Measurements from ENCODE around the gene IMP3.

IMP3 gene

GRCh38 chr15:75620058-75620820 is 19.8 kb downstream of the IMP3 start:
- WGBS, 2 experiments = 94 to 98% methylated on average over 4 of the region's 4 CpGs
- Histone ChIP-seq H3K36me3 (ENCODE audit: control insufficient read depth, insufficient read depth, low read length) (peaks cover 8% of the 10 kb centered on the region), H3K4me3 (ENCODE audit: insufficient read depth, low read depth, low read length) (no peak overlapping the region), H3K27me3 (ENCODE audit: control insufficient read depth, insufficient read depth, low read length, poor library complexity, severe bottlenecking) (no peaks in the 10 kb centered on the region), H3K27ac (ENCODE audit: insufficient read depth, low read depth, low read length, poor library complexity, severe bottlenecking) (no peak overlapping the region), H3K4me1 (ENCODE audit: control insufficient read depth, insufficient read depth, low read length) (no peaks in the 10 kb centered on the region), H3K9me3 (ENCODE audit: control insufficient read depth, low read length) (no peaks in the 10 kb centered on the region)

DNA sequence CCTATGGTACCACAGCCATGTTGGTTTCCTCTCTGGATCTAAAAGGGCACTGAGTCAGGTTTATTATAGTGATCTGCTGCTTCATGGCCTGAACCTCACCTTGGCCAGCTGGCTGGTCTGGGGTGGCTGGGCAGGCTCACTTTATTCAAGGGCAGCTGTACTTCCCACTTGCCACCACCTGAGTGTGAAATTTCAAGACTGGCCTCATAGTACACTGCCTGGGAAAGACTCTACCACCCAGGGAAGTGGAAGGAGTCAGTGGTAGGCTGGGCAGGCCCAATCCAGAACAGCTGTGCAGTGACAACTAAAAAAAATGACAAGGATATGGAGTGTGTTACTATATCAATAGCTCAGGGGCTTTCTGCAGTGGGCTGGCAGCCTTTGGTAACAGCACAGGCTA is 23.3 kb downstream of the IMP3 start:
- Histone ChIP-seq H3K36me3 (ENCODE audit: control insufficient read depth, insufficient read depth, low read length) (peaks cover 8% of the 10 kb centered on the region), H3K27ac (ENCODE audit: insufficient read depth, low read depth, low read length, poor library complexity, severe bottlenecking) (no peak overlapping the region), H3K4me1 (ENCODE audit: control insufficient read depth, insufficient read depth, low read length) (no peaks in the 10 kb centered on the region), H3K4me3 (ENCODE audit: insufficient read depth, low read depth, low read length) (no peak overlapping the region), H3K9me3 (ENCODE audit: control insufficient read depth, low read length) (no peaks in the 10 kb centered on the region), H3K27me3 (ENCODE audit: control insufficient read depth, insufficient read depth, low read length, poor library complexity, severe bottlenecking) (no peaks in the 10 kb centered on the region)

GRCh38 chr15:75606711-75607699 is 33.0 kb downstream of the IMP3 start:
- 88 to 94% methylated on average over 6 of the region's 6 CpGs for WGBS, 2 experiments
- Histone ChIP-seq H3K27ac (ENCODE audit: insufficient read depth, low read depth, low read length, poor library complexity, severe bottlenecking) (no peak overlapping the region), H3K4me1 (ENCODE audit: control insufficient read depth, insufficient read depth, low read length) (no peaks in the 10 kb centered on the region), H3K27me3 (ENCODE audit: control insufficient read depth, insufficient read depth, low read length, poor library complexity, severe bottlenecking) (no peaks in the 10 kb centered on the region), H3K4me3 (ENCODE audit: insufficient read depth, low read depth, low read length) (no peak overlapping the region), H3K36me3 (ENCODE audit: control insufficient read depth, insufficient read depth, low read length) (peaks cover 16% of the 10 kb centered on the region), H3K9me3 (ENCODE audit: control insufficient read depth, low read length) (no peaks in the 10 kb centered on the region)

DNA sequence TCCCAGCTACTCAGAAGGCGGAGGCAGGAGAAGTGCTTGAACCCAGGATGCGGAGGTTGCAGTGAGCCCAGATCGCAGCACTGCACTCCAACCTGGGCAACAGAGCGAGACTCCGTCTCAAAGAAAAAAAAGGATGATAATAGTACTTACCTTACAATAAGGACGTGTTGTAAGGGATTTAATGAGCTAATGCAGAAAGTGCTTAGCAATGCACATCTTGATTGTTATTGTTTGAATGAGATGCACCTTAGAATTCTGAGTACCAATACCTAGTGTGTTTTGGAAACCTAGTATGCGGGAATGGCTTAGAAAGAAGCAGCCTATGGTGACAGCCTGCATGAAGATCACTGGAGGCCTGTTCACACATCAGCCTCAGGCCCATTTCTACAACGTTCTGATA is 34.0 kb downstream of the IMP3 start:
- Histone ChIP-seq H3K36me3 (ENCODE audit: control insufficient read depth, insufficient read depth, low read length) (peaks cover 16% of the 10 kb centered on the region), H3K4me3 (ENCODE audit: insufficient read depth, low read depth, low read length) (no peak overlapping the region), H3K27ac (ENCODE audit: insufficient read depth, low read depth, low read length, poor library complexity, severe bottlenecking) (no peak overlapping the region), H3K9me3 (ENCODE audit: control insufficient read depth, low read length) (no peaks in the 10 kb centered on the region), H3K4me1 (ENCODE audit: control insufficient read depth, insufficient read depth, low read length) (no peaks in the 10 kb centered on the region), H3K27me3 (ENCODE audit: control insufficient read depth, insufficient read depth, low read length, poor library complexity, severe bottlenecking) (no peaks in the 10 kb centered on the region)
- WGBS, 2 experiments = 92 to 93% methylated on average over 8 of the region's 8 CpGs

DNA sequence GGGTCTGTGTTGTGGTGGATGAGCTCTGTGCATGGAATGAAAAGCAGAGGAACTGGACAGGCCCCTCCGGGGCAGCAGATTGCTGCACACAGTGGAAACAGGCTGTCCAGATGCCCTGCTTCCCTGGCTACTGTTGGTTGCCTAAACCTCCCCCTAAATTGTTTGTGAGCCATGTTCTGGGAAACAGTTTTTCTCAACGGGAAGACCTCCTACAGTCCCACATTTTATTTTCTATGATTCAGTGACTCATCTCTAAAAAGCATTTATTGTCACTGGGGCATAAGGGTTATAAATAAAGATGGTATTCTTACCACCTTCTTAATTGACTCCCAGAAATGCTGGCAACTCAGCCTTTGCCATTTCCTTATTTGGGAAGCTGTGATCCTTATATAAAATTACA is 40.6 kb downstream of the IMP3 start:
- Histone ChIP-seq H3K27me3 (ENCODE audit: control insufficient read depth, insufficient read depth, low read length, poor library complexity, severe bottlenecking) (no peaks in the 10 kb centered on the region), H3K4me3 (ENCODE audit: insufficient read depth, low read depth, low read length) (no peak overlapping the region), H3K4me1 (ENCODE audit: control insufficient read depth, insufficient read depth, low read length) (no peaks in the 10 kb centered on the region), H3K9me3 (ENCODE audit: control insufficient read depth, low read length) (no peaks in the 10 kb centered on the region), H3K27ac (ENCODE audit: insufficient read depth, low read depth, low read length, poor library complexity, severe bottlenecking) (no peak overlapping the region), H3K36me3 (ENCODE audit: control insufficient read depth, insufficient read depth, low read length) (peaks cover 5% of the 10 kb centered on the region)
- WGBS, 2 experiments = 89 to 96% methylated on average over 1 to 2 of the region's 2 CpGs

DNA sequence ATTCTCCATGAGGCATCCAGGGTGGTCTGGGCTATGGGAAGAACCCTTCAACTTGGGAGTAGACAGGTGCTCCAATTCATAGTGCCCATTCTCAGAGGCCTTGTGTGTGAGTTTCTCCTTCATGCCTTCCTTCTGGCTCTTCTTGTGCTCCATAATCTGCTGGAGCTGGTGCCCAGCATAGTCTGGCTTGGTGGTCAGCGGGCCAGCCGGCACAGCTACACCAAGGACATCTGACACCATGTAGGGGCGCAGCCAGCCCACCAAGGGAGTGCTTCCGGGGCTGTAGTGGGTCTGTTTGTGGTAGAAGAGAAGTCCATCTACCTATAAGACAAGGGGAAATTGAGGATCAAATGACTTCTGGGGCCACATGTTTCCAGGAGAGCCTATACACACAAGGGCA is 41.7 kb downstream of the IMP3 start:
- H3K9me3 ChIP-seq (ENCODE audit: control insufficient read depth, low read length) = no peaks in the 10 kb centered on the region
- H3K4me3 ChIP-seq (ENCODE audit: insufficient read depth, low read depth, low read length) = no peak overlapping the region
- H3K27ac ChIP-seq (ENCODE audit: insufficient read depth, low read depth, low read length, poor library complexity, severe bottlenecking) = no peak overlapping the region
- H3K36me3 ChIP-seq (ENCODE audit: control insufficient read depth, insufficient read depth, low read length) = peaks cover 5% of the 10 kb centered on the region
- 95% methylated on average over 4 of the region's 4 CpGs for WGBS, 2 experiments
- H3K27me3 ChIP-seq (ENCODE audit: control insufficient read depth, insufficient read depth, low read length, poor library complexity, severe bottlenecking) = no peaks in the 10 kb centered on the region
- no peaks in the 10 kb centered on the region for H3K4me1 ChIP-seq (ENCODE audit: control insufficient read depth, insufficient read depth, low read length)

GRCh38 chr15:75597667-75598341 is 42.2 kb downstream of the IMP3 start:
- Histone ChIP-seq H3K9me3 (ENCODE audit: control insufficient read depth, low read length) (no peaks in the 10 kb centered on the region), H3K27ac (ENCODE audit: insufficient read depth, low read depth, low read length, poor library complexity, severe bottlenecking) (no peak overlapping the region), H3K27me3 (ENCODE audit: control insufficient read depth, insufficient read depth, low read length, poor library complexity, severe bottlenecking) (no peaks in the 10 kb centered on the region), H3K4me3 (ENCODE audit: insufficient read depth, low read depth, low read length) (no peak overlapping the region), H3K36me3 (ENCODE audit: control insufficient read depth, insufficient read depth, low read length) (peaks cover 5% of the 10 kb centered on the region), H3K4me1 (ENCODE audit: control insufficient read depth, insufficient read depth, low read length) (no peaks in the 10 kb centered on the region)
- 86 to 96% methylated on average over 3 of the region's 3 CpGs for WGBS, 2 experiments

GRCh38 chr15:75596703-75597345 is 43.2 kb downstream of the IMP3 start:
- Histone ChIP-seq H3K9me3 (ENCODE audit: control insufficient read depth, low read length) (no peaks in the 10 kb centered on the region), H3K4me3 (ENCODE audit: insufficient read depth, low read depth, low read length) (no peak overlapping the region), H3K4me1 (ENCODE audit: control insufficient read depth, insufficient read depth, low read length) (no peaks in the 10 kb centered on the region), H3K36me3 (ENCODE audit: control insufficient read depth, insufficient read depth, low read length) (peaks cover 5% of the 10 kb centered on the region), H3K27me3 (ENCODE audit: control insufficient read depth, insufficient read depth, low read length, poor library complexity, severe bottlenecking) (no peaks in the 10 kb centered on the region), H3K27ac (ENCODE audit: insufficient read depth, low read depth, low read length, poor library complexity, severe bottlenecking) (no peak overlapping the region)
- 95% methylated on average over 3 of the region's 3 CpGs for WGBS, 2 experiments

GRCh38 chr15:75594276-75594675 is 45.7 kb downstream of the IMP3 start:
- no peaks in the 10 kb centered on the region for H3K27me3 ChIP-seq (ENCODE audit: control insufficient read depth, insufficient read depth, low read length, poor library complexity, severe bottlenecking)
- H3K27ac ChIP-seq (ENCODE audit: insufficient read depth, low read depth, low read length, poor library complexity, severe bottlenecking) = no peak overlapping the region
- no peaks in the 10 kb centered on the region for H3K9me3 ChIP-seq (ENCODE audit: control insufficient read depth, low read length)
- WGBS, 2 experiments = 91 to 93% methylated on average over 9 of the region's 9 CpGs
- H3K4me1 ChIP-seq (ENCODE audit: control insufficient read depth, insufficient read depth, low read length) = no peaks in the 10 kb centered on the region
- no peak overlapping the region for H3K4me3 ChIP-seq (ENCODE audit: insufficient read depth, low read depth, low read length)
- H3K36me3 ChIP-seq (ENCODE audit: control insufficient read depth, insufficient read depth, low read length) = peaks cover 5% of the 10 kb centered on the region

Measured in ectodermal cell (in vitro differentiated cells).